Vagina (tissue), 2 donors: ENCODE measurements around the gene EGFR. TPM values are rescaled to one million over a fixed set of nuclear protein-coding genes. Genes with fewer than 3 reads are reported as not detected.

Source experiments
- DNase-seq, 2 donors: peaks; one replicate each; pipeline ENCODE4 v3.0.0-alpha.2; 2017; ENCODE audit errors: extremely low spot score in 2 of 2
- H3K27ac ChIP-seq: fragments of 200-600 bp; sonication (generic); one replicate; pipeline ENCODE4 v1.5.1; 2019
- H3K27me3 ChIP-seq: fragments of 200-600 bp; sonication (generic); one replicate; pipeline ENCODE4 v1.5.1; 2019
- H3K36me3 ChIP-seq, 2 donors: fragments of 200-600 bp; sonication (generic); one replicate each; pipeline ENCODE4 v1.5.1; 2017 to 2019
- H3K4me1 ChIP-seq: fragments of 200-600 bp; sonication (generic); one replicate; pipeline ENCODE4 v1.5.1; 2019
- H3K4me3 ChIP-seq, 2 donors: fragments of 200-600 bp; sonication (generic); 1 replicate in 1 of 2; 2 replicates in 1 of 2; pipeline ENCODE4 v1.5.1; 2016 to 2019
- H3K9me3 ChIP-seq: fragments of 200-600 bp; sonication (generic); one replicate; pipeline ENCODE4 v1.5.1; 2019
- POLR2A ChIP-seq, 2 donors: fragments of 450-650 bp; IDR thresholded peaks; one replicate each; pipeline ENCODE4 v1.6.1; 2017; ENCODE audit warnings: antibody characterized with exemption in 2 of 2, mild to moderate bottlenecking in 2 of 2, moderate library complexity in 2 of 2
- POLR2AphosphoS5 ChIP-seq, 2 donors: sonication (generic); formaldehyde crosslinking; IDR thresholded peaks; one replicate each; pipeline ENCODE4 v1.9.0; 2017; ENCODE audit warnings: antibody characterized with exemption in 2 of 2, mild to moderate bottlenecking in 2 of 2, low read depth in 1 of 2; ENCODE audit not compliant: insufficient read depth in 1 of 2
- intact Hi-C: fragments of 100-400 bp; cut with DNase I; formaldehyde crosslinking; loops from one replicate; pipeline ENCODE4 v1.15.1; 2023
- total RNA-seq: library from RNA; depleted of rRNA; stranded (reverse); fragments of >200 nt; gene quantifications from one replicate; pipeline ENCODE4 v1.2.3, GENCODE V29; 2016
- TF ChIP-seq, protein P1 (sequence below), 3 experiments: fragments of 450-650 bp in 2 of 3; fragments of 200-600 bp in 1 of 3; sonication (generic) in 1 of 3; IDR thresholded peaks; one replicate each; pipeline ENCODE4 v1.5.1; 2017 to 2019; ENCODE audit warnings: antibody characterized with exemption in 3 of 3, mild to moderate bottlenecking in 2 of 3, moderate library complexity in 2 of 3

The EGFR gene
- total RNA-seq, 1 donor from 2014 or later, result 130 TPM

GRCh38 chr7:55187701-55188491 lies 169.1 kb downstream of the EGFR start:
- DNase-seq, result peak in 1 of 2 donors; percentile 82
- peaks cover 23% of the 10 kb centered on the region for H3K4me1 ChIP-seq
- intact Hi-C loops, result no loop called here
- peak overlapping the region; percentile 7 for H3K27ac ChIP-seq
- peaks cover 0 to under 1% of the 10 kb centered on the region in 2 donors for H3K36me3 ChIP-seq
- TF ChIP-seq POLR2AphosphoS5 (IDR thresholded peaks at IDR 0.05; ENCODE audit: insufficient read depth in 1 of 2, low read depth in 1 of 2) (no peak), POLR2A (IDR thresholded peaks at IDR 0.05) (no peak)
- TF ChIP-seq, protein P1, sequence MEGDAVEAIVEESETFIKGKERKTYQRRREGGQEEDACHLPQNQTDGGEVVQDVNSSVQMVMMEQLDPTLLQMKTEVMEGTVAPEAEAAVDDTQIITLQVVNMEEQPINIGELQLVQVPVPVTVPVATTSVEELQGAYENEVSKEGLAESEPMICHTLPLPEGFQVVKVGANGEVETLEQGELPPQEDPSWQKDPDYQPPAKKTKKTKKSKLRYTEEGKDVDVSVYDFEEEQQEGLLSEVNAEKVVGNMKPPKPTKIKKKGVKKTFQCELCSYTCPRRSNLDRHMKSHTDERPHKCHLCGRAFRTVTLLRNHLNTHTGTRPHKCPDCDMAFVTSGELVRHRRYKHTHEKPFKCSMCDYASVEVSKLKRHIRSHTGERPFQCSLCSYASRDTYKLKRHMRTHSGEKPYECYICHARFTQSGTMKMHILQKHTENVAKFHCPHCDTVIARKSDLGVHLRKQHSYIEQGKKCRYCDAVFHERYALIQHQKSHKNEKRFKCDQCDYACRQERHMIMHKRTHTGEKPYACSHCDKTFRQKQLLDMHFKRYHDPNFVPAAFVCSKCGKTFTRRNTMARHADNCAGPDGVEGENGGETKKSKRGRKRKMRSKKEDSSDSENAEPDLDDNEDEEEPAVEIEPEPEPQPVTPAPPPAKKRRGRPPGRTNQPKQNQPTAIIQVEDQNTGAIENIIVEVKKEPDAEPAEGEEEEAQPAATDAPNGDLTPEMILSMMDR (IDR thresholded peaks at IDR 0.05), result no peak
- H3K4me3 ChIP-seq, result no peak overlapping the region
- H3K9me3 ChIP-seq, result no peaks in the 10 kb centered on the region
- no peaks in the 10 kb centered on the region for H3K27me3 ChIP-seq

GRCh38 chr7:55188590-55189138 lies 169.8 kb downstream of the EGFR start:
- Histone ChIP-seq H3K9me3 (no peaks in the 10 kb centered on the region), H3K4me3 (no peak overlapping the region), H3K4me1 (peaks cover 30% of the 10 kb centered on the region), H3K27me3 (no peaks in the 10 kb centered on the region), H3K27ac (no peak overlapping the region), H3K36me3 (peaks cover 0 to 6% of the 10 kb centered on the region in 2 donors)
- peak in 1 of 2 donors; percentile 86 for DNase-seq
- intact Hi-C loops, result no loop called here
- TF ChIP-seq, protein P1 (IDR thresholded peaks at IDR 0.05), result no peak
- no peak for TF ChIP-seq POLR2A (IDR thresholded peaks at IDR 0.05)
- no peak for TF ChIP-seq POLR2AphosphoS5 (IDR thresholded peaks at IDR 0.05; ENCODE audit: insufficient read depth in 1 of 2, low read depth in 1 of 2)

- DNase-seq, result peak in 1 of 2 donors; percentile 76
- peaks cover 0 to 6% of the 10 kb centered on the region in 2 donors for H3K36me3 ChIP-seq
- intact Hi-C loops, result no loop called here
- H3K27me3 ChIP-seq, result no peaks in the 10 kb centered on the region
- no peak for TF ChIP-seq POLR2AphosphoS5 (IDR thresholded peaks at IDR 0.05; ENCODE audit: insufficient read depth in 1 of 2, low read depth in 1 of 2)
- TF ChIP-seq POLR2A (IDR thresholded peaks at IDR 0.05), result no peak
- TF ChIP-seq, protein P1 (IDR thresholded peaks at IDR 0.05), result no peak
- no peaks in the 10 kb centered on the region for H3K9me3 ChIP-seq
- H3K4me1 ChIP-seq, result peaks cover 30% of the 10 kb centered on the region
- no peak overlapping the region for H3K27ac ChIP-seq
- H3K4me3 ChIP-seq, result no peak overlapping the region
These were observed 170.4 kb downstream of the EGFR start for GRCh38 chr7:55189146-55189766.

- peaks cover 28% of the 10 kb centered on the region for H3K4me1 ChIP-seq
- H3K27ac ChIP-seq, result no peak overlapping the region
- DNase-seq, result no peak
- no peaks in the 10 kb centered on the region for H3K27me3 ChIP-seq
- H3K36me3 ChIP-seq, result peaks cover 0 to 12% of the 10 kb centered on the region in 2 donors
- H3K4me3 ChIP-seq, result no peak overlapping the region
- intact Hi-C loops, result no loop called here
- H3K9me3 ChIP-seq, result no peaks in the 10 kb centered on the region
- TF ChIP-seq, protein P1 (IDR thresholded peaks at IDR 0.05), result no peak
- TF ChIP-seq POLR2A (IDR thresholded peaks at IDR 0.05) (no peak), POLR2AphosphoS5 (IDR thresholded peaks at IDR 0.05; ENCODE audit: insufficient read depth in 1 of 2, low read depth in 1 of 2) (no peak)
These were observed 171.1 kb downstream of the EGFR start for GRCh38 chr7:55189878-55190436.
